ENCODE data around the gene SEMA4A.

SEMA4A gene

DNA sequence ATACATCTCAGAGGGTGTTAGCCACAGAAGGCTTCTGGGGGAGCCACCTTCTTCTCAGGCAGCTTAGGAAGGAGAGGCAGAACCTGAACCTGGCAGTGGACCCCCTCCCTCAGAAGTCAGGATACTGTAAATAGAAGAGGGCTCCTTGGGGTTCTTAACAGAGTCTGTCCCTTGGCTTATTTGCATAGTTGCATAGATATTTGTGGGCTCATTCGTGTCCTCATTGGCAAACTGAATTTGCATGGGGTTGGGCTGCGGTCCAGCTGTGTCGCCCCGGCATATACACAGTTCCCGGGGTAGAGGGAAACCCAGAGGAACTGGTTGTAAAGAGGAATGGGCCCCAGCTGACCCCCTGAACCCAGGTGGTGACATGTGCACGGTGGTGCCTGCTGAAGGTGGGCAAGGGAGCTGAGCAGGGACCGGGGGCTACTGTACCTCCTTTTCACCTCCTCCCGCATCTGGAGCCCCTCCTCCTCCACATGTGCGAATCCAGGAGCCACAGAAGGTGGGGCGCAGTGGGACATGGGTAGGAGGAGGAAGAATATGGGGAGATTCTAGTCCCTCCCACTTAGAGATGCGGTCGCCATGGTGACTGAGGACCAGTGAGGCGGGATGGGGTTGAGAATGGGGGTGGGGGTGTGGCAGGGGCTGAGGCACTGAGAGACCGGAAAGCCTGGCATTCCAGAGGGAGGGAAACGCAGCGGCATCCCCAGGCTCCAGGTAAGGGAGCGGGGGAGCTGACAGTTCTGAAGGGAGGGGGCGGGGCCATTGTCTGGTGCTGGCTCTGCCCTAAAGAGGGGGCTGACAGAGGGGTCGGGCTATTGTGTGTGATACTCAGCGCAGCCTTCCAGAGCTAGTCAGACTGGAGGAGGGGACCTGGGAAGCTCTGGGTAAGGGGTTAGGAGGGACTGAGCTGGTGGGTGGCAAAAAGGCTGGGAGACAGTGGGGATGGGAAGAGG lies 3.7 kb upstream of the SEMA4A start:
- TF ChIP-seq, protein P1, sequence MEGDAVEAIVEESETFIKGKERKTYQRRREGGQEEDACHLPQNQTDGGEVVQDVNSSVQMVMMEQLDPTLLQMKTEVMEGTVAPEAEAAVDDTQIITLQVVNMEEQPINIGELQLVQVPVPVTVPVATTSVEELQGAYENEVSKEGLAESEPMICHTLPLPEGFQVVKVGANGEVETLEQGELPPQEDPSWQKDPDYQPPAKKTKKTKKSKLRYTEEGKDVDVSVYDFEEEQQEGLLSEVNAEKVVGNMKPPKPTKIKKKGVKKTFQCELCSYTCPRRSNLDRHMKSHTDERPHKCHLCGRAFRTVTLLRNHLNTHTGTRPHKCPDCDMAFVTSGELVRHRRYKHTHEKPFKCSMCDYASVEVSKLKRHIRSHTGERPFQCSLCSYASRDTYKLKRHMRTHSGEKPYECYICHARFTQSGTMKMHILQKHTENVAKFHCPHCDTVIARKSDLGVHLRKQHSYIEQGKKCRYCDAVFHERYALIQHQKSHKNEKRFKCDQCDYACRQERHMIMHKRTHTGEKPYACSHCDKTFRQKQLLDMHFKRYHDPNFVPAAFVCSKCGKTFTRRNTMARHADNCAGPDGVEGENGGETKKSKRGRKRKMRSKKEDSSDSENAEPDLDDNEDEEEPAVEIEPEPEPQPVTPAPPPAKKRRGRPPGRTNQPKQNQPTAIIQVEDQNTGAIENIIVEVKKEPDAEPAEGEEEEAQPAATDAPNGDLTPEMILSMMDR (IDR thresholded peaks at IDR 0.05) = no peak

DNA sequence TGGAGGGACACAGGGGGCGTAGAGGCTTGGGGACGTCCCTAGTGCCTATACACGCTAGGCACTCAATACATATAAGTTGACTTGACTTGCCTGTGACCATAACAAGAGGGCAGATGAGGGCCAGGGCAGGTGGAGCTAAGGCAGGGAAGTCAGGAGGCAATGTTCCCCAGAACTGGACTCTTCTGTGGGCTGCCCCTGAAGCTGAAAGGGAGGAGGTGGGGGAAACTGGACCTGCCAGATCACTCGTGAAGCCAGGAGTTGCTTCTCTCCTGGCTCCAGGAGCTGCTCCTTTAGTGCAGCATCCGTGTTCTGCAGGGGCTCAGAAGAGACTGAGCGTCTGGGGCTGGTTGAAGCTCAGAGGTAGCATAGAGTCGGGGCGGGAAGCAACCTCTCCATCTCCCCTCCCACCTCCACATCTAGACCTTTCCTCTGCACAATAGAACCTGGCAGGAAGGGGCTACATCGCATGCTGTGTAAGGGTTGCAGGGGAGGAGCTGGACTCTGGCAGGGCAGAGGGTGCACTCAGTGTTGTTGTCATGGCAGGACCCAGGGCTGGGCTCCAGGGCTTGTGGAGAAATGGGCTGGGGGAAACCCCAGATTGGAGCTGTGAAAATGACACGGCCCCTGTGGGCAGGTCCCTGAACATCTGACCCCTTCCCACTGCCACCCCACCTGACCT lies 2.9 kb upstream of the SEMA4A start:
- TF ChIP-seq, protein P1 (IDR thresholded peaks at IDR 0.05) = no peak

DNA sequence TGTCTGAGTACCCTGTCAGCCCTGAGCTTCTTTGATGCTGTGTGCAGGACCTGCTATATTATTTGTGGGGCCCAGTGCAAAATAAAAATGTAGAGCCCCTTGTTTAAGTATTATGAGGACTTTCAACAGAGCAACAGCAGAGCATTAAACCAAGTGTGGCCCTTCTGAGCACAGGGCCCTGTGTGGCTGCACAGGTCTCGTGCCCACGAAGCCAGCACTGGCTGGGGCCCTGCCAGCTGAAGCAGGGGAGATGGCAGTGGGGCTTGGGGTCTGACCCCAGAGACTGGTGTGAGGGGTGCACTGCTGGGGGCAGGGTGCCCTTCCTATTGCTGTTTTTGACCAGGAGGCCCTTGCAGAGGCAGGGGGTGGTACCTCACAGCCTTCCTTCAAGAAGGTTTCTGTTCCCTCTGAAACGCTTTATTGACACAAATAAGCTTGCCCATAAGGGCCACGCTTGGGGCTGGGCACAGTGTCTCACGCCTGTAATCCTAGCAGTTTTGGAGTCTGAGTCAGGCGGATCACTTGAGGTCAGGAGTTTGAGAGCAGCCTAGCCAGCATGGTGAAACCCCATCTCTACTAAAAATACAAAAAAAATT lies 2.2 kb upstream of the SEMA4A start:
- TF ChIP-seq, protein P1 (IDR thresholded peaks at IDR 0.05) = no peak

DNA sequence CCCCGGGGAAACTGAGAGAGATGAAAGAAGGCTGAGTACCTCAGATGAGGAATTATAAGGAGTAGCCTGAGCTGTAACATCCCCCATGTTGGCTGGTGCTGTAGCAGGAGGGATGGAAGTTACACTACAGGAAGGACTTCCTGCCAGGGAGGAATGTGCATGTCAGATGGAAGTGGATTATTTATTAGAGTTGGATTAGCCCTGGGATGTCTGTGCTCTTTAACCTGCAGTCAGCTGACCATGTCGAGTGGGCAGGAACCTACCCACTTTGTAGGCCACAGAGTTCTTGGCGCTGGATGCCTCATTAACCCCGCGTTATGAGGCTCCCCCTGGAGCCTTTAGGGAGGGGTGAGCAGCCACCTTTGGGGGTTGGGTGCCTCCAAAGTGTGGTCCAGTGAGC lies 757 bp upstream of the SEMA4A start:
- TF ChIP-seq, protein P1 (IDR thresholded peaks at IDR 0.05) = no peak

DNA sequence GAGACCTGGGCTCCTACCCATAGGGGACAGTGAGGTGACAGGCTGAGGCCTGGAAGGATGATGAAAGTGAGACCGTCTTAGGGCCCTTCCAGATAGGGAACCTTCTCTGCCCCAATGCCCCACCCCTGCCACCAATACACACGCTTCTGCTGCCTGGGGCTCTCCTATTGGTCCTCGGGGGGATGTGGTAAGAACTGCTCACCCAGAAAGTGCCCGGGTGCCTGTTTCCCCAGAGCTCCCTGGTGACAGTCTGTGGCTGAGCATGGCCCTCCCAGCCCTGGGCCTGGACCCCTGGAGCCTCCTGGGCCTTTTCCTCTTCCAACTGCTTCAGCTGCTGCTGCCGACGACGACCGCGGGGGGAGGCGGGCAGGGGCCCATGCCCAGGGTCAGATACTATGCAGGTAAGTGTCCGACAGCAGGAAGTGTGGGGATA lies 948 bp downstream of the SEMA4A start:
- TF ChIP-seq, protein P1 (IDR thresholded peaks at IDR 0.05) = no peak

DNA sequence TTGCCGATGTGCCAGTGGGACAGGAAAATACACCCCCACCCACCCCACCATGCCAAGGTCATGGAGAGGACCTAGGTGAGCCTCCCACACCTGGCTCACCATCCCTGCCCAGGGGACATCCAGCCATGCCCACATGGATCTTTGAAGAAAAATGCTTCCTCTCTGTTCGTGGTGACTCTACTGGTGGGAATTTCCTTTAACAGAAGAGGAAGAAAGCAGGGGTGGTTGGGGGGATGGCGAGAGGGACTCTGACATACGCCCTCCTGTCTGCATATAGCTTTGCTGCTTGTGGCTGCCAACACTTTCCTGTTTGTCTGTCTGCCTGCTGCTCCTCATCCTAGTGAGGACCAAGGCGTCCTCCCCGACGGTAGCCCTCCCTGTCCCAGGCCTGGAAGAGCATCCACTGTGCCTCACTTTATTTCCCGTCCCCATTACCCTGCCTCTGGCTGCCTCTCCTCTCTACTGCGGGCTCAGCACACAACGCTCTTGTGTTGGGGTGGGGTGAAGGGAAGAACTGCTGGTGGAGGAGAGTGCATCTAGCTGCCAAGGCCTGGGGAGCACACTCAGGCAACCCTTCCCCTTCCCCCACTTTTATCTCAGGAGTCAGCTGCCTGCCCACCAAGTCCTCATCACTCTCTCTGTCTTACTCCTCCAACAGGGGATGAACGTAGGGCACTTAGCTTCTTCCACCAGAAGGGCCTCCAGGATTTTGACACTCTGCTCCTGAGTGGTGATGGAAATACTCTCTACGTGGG lies 2.5 kb downstream of the SEMA4A start:
- TF ChIP-seq, protein P1 (IDR thresholded peaks at IDR 0.05) = no peak

DNA sequence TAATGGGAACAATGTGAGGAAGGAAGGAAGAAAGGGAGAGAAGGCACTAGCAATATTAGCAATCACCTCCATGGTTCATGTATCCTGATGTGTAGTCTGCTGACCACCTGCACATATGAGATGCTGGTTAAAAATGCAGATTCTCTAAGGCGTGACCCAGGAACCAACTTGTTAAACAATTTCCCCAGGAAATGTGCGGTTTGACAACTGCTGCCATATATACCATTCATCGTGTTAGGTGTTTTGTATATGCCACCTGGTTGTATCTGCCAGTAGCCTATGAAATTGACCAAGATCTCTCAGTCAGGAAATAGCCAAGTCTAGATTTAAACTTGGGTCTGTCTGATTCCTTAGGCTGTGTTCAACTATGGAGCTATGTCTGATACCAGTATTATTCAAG lies 4.1 kb downstream of the SEMA4A start:
- TF ChIP-seq, protein P1 (IDR thresholded peaks at IDR 0.05) = no peak
